ENCODE measurements around the gene CDH4. TPM values are rescaled to one million over a fixed set of nuclear protein-coding genes. Genes with fewer than 3 reads are reported as not detected.

CDH4 gene
- total RNA-seq, 2 experiments from 2014 or later: 0.10 to 0.15 TPM

GRCh38 chr20:61682114-61682995 is 430.3 kb downstream of the CDH4 start:
- CTCF ChIA-PET: no interaction called here
- intact Hi-C loops (cut with micrococcal nuclease): no loop called here
- DNase-seq: no peak
- H3K27me3 Mint-ChIP-seq (ENCODE audit: low read depth): no peaks in the 10 kb centered on the region
- H3K27ac Mint-ChIP-seq: no peak overlapping the region
- no peaks in the 10 kb centered on the region for H3K4me1 Mint-ChIP-seq (ENCODE audit: low read depth)
- no peaks in the 10 kb centered on the region for H3K36me3 Mint-ChIP-seq (ENCODE audit: low read depth)
- H3K9me3 Mint-ChIP-seq: no peaks in the 10 kb centered on the region
- H3K4me3 Mint-ChIP-seq: no peak overlapping the region

DNA sequence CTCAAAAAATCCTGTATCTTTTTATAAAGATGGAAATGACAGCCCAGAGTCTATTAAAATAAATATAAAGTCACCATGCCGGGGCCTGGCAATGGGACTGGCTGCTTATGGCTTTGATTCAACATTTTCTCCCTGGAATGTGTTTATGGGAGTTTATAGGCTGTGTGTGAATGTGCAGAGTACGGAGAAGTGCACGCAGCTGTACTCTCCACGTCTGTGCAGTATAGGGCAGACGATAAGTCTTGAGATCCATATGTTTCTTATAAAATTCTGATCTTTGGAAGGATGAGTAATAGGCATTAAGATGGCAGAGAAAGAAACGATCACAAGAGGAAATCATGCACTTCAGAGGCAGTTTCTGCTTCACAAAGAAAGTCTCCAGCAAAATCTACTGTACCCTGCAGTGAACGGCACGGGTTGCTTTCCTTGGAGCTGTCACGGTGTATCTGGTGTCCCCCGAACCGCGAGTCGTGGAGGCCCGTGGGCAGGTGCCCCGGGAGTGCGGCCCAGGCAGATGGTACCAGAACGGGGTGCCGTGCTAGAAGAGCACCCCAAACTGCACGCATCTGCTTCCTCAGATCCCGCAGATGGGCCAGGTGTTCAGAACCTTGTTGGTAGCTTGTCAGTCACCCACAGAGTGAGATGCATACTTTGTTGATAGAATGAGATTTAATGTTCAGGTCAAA is 431.1 kb downstream of the CDH4 start:
- Mint-ChIP-seq H3K36me3 (ENCODE audit: low read depth) (no peaks in the 10 kb centered on the region), H3K27ac (no peak overlapping the region)
- CTCF ChIA-PET: no interaction called here

DNA sequence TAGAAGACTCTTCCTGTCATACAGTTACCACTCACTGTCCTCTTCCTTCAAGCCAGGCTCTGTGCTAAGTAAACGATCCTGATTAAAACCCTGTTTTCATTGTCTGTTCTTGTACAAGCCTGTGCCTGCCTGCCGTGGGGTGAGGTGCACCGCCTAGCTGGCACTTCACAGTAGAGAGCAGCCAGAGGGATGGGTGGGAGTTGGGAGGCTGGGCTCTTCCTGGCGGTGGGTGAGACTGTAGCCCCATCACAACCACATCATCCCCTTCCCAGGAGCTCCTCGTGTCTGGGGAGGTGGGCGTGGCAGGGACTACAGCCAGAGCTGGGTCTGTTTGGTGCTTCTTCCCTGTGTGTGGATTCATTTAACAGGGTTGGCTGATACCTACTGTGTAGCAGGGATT is 431.7 kb downstream of the CDH4 start:
- intact Hi-C loops (cut with micrococcal nuclease): no loop called here
- no peak for DNase-seq
- H3K27ac Mint-ChIP-seq: no peak overlapping the region
- no peaks in the 10 kb centered on the region for H3K9me3 Mint-ChIP-seq
- CTCF ChIA-PET: no interaction called here
- no peaks in the 10 kb centered on the region for H3K4me1 Mint-ChIP-seq (ENCODE audit: low read depth)
- H3K36me3 Mint-ChIP-seq (ENCODE audit: low read depth): no peaks in the 10 kb centered on the region
- H3K4me3 Mint-ChIP-seq: no peak overlapping the region
- no peaks in the 10 kb centered on the region for H3K27me3 Mint-ChIP-seq (ENCODE audit: low read depth)

More for the DNA sequence above, 431.1 kb downstream of the CDH4 start:
- H3K4me3 Mint-ChIP-seq: no peak overlapping the region
- intact Hi-C loops (cut with micrococcal nuclease): no loop called here
- H3K27me3 Mint-ChIP-seq (ENCODE audit: low read depth): no peaks in the 10 kb centered on the region
- H3K9me3 Mint-ChIP-seq: no peaks in the 10 kb centered on the region
- H3K4me1 Mint-ChIP-seq (ENCODE audit: low read depth): no peaks in the 10 kb centered on the region
- no peak for DNase-seq

GRCh38 chr20:61684136-61684535 is 432.1 kb downstream of the CDH4 start:
- no peaks in the 10 kb centered on the region for H3K4me1 Mint-ChIP-seq (ENCODE audit: low read depth)
- no peaks in the 10 kb centered on the region for H3K9me3 Mint-ChIP-seq
- no peaks in the 10 kb centered on the region for H3K36me3 Mint-ChIP-seq (ENCODE audit: low read depth)
- no peak for DNase-seq
- intact Hi-C loops (cut with micrococcal nuclease): no loop called here
- H3K27me3 Mint-ChIP-seq (ENCODE audit: low read depth): no peaks in the 10 kb centered on the region
- no peak overlapping the region for H3K4me3 Mint-ChIP-seq
- CTCF ChIA-PET: no interaction called here
- H3K27ac Mint-ChIP-seq: no peak overlapping the region

DNA sequence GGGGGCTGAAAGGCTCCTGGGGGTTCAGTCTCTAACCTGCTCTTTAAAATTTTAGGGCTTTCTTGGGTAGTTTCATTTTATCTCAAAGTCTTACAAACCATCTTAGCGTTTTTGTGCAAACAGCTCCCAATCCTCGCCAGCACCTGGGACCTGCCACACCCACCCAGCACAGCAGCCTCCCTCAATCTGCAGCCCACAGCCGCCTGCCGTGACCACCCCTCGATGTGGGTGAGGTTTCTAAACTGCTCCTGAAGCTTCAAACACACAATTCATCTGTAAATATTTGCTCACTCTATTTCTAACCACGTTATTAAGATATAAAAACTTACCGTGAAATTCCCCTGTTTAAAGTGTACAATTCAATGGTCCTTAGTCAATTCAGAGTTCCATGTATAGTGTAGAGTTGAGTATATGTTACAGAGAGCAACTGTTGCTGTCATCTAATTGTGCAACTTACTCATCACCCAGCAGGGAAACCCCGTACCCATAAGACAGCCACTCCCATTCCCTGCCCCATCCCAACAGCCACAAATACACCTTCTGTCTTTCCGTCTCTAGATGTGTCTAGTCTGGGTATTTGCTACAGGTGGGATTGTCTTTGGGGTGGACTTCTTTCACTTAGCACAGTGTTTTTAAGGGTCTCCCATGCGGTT is 432.6 kb downstream of the CDH4 start:
- Mint-ChIP-seq H3K36me3 (ENCODE audit: low read depth) (no peaks in the 10 kb centered on the region), H3K4me3 (no peak overlapping the region), H3K27me3 (ENCODE audit: low read depth) (no peaks in the 10 kb centered on the region), H3K27ac (no peak overlapping the region), H3K9me3 (no peaks in the 10 kb centered on the region), H3K4me1 (ENCODE audit: low read depth) (no peaks in the 10 kb centered on the region)
- no peak for DNase-seq
- CTCF ChIA-PET: no interaction called here
- intact Hi-C loops (cut with micrococcal nuclease): no loop called here

DNA sequence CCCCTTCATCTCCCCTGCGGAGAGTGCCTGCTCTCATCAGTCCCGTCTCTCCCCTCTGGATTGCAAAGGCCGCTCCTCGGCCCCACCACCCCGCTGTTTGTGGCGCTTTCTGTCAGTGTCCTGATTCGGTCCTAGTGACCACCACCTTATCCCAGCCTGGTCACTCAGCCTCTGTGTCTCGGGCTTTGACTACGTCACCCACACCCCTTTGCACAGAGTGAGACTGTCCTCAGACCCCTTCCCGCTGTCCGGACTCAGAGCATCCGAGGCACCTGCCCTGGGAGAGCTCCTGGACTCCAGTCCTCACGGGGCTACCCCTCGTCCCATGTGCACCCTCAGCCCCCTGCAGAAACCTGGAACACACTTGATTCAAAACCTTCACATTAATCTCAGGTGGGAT is 433.4 kb downstream of the CDH4 start:
- H3K27ac Mint-ChIP-seq: no peak overlapping the region
- no peaks in the 10 kb centered on the region for H3K36me3 Mint-ChIP-seq (ENCODE audit: low read depth)
- H3K27me3 Mint-ChIP-seq (ENCODE audit: low read depth): no peaks in the 10 kb centered on the region
- no peaks in the 10 kb centered on the region for H3K4me1 Mint-ChIP-seq (ENCODE audit: low read depth)
- intact Hi-C loops (cut with micrococcal nuclease): no loop called here
- H3K9me3 Mint-ChIP-seq: no peaks in the 10 kb centered on the region
- H3K4me3 Mint-ChIP-seq: no peak overlapping the region
- no peak for DNase-seq
- CTCF ChIA-PET: no interaction called here

DNA sequence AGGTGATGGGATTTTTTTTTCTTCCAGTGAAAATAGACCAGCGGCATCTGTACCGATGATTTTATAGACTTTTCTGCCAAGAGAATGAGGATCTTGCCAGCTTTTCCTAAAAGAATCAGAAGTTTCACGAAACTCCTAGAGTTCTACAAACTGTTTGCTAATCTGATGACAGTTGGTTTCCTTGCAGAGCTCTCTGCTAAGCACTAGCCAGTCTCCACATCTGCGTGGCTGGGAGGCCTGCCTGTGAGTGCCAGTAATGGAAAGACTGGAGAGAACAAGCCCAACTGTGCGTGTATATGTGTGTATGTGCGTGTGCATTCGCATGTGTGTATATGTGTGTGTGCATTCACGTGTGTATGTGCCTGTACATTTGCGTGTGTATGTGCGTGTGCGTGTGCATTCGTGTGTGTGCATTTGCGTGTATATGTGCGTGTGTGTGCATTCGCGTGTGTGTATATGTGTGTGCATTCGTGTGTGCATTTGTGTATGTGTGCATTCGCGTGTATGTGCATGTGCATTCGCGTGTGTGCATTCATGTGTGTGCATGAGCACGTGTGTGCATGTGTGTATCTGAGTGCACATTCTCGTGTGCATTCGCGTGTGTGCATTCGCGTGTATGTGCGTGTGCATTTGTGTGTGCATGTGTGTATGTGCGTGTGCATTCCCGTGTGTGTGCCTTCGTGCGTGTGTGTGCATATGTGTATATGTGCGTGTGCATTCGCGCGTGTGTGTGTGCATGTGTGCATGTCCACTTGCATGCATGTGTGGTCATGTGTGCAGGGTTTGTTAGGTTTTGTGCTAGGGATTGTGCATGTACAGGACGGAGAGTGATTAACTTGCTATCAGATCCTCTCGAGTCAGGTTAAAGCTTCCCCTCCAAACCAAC is 434.2 kb downstream of the CDH4 start:
- Mint-ChIP-seq H3K4me1 (ENCODE audit: low read depth) (no peaks in the 10 kb centered on the region), H3K27ac (no peak overlapping the region), H3K9me3 (no peaks in the 10 kb centered on the region), H3K27me3 (ENCODE audit: low read depth) (no peaks in the 10 kb centered on the region), H3K36me3 (ENCODE audit: low read depth) (no peaks in the 10 kb centered on the region), H3K4me3 (no peak overlapping the region)
- intact Hi-C loops (cut with micrococcal nuclease): no loop called here
- no peak for DNase-seq
- CTCF ChIA-PET: no interaction called here

DNA sequence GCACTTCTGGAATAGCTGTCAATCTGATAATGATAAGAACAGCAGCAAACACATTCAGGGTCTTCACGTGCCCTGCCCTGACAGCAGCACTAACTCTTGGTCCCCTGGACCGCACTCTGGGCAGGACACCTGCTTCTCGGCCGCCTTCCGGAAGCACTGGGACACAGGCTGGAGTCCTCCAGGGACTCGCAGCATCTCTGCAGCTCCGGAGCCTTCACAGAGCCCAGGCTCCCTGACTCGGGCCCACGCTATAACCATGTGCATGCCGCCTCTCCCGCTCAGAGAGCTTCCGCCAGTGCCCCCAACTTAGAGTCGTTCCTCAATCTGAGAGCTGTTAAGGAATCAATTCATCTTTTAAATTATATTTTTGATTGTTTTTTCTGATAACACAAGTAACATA is 436.4 kb downstream of the CDH4 start:
- DNase-seq: no peak
- Mint-ChIP-seq H3K4me1 (ENCODE audit: low read depth) (no peaks in the 10 kb centered on the region), H3K9me3 (no peaks in the 10 kb centered on the region), H3K4me3 (no peak overlapping the region), H3K27ac (no peak overlapping the region), H3K27me3 (ENCODE audit: low read depth) (no peaks in the 10 kb centered on the region), H3K36me3 (ENCODE audit: low read depth) (no peaks in the 10 kb centered on the region)
- intact Hi-C loops (cut with micrococcal nuclease): no loop called here
- CTCF ChIA-PET: no interaction called here

DNA sequence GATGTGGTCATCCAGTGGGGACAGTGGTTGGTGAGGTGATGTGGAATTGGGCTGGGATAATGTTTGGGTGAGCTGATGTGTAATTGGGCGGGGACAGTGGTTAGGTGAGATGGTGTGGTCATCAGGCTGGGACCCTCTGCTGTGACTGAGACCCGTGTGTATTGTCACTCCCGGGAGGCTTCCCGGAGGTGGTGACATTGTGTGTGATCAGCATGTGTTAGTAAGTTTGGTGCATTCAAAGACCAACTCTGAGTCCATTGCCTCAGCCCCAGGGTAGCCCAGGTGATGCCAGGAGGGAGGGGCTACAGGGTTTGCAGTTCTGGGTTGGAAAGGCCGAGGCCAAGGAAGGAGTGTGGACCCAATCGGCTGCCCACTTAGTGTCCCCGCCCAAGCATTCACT is 438.1 kb downstream of the CDH4 start:
- no peak for DNase-seq
- Mint-ChIP-seq H3K4me1 (ENCODE audit: low read depth) (no peaks in the 10 kb centered on the region), H3K27ac (no peak overlapping the region), H3K9me3 (no peaks in the 10 kb centered on the region), H3K36me3 (ENCODE audit: low read depth) (no peaks in the 10 kb centered on the region), H3K4me3 (no peak overlapping the region), H3K27me3 (ENCODE audit: low read depth) (no peaks in the 10 kb centered on the region)
- intact Hi-C loops (cut with micrococcal nuclease): no loop called here
- CTCF ChIA-PET: no interaction called here

GRCh38 chr20:61690993-61691838 is 439.2 kb downstream of the CDH4 start:
- Mint-ChIP-seq H3K4me3 (no peak overlapping the region), H3K4me1 (ENCODE audit: low read depth) (no peaks in the 10 kb centered on the region), H3K27ac (no peak overlapping the region), H3K9me3 (no peaks in the 10 kb centered on the region), H3K27me3 (ENCODE audit: low read depth) (no peaks in the 10 kb centered on the region), H3K36me3 (ENCODE audit: low read depth) (no peaks in the 10 kb centered on the region)
- no peak for DNase-seq
- intact Hi-C loops (cut with micrococcal nuclease): no loop called here
- CTCF ChIA-PET: no interaction called here

DNA sequence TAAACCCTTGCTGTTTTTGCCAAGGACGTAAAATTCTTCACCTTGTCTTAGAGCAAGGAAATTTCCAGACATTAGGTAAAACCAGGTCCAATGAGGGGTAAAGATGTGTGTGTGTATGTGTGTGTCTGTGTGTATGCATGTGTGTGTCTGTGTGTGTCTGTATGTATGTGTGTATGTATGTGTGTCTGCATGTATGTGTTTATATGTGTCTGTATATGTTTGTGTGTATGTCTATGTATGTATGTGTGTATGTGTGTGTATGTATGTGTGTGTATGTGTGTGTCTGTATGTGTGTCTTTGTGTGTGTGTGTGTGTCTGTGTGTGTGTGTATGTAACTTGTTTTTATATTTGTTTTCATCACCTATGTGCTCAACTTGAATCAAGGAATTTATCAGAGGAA is 439.9 kb downstream of the CDH4 start:
- CTCF ChIA-PET: no interaction called here
- H3K9me3 Mint-ChIP-seq: no peaks in the 10 kb centered on the region
- H3K27ac Mint-ChIP-seq: no peak overlapping the region
- intact Hi-C loops (cut with micrococcal nuclease): no loop called here
- H3K4me1 Mint-ChIP-seq (ENCODE audit: low read depth): no peaks in the 10 kb centered on the region
- H3K4me3 Mint-ChIP-seq: no peak overlapping the region
- no peaks in the 10 kb centered on the region for H3K36me3 Mint-ChIP-seq (ENCODE audit: low read depth)
- no peaks in the 10 kb centered on the region for H3K27me3 Mint-ChIP-seq (ENCODE audit: low read depth)
- no peak for DNase-seq
